HG02970 (cell line): Measurements from ENCODE around the gene KHK.
A peak's percentile ranks its signal among the peaks of the same experiment; 100 is the strongest.

ENCODE experiments used
- ATAC-seq: cut with Tn5 transposase; IDR thresholded peaks from one replicate; pipeline ENCODE4 v1.9.1; 2021; ENCODE audit warnings: mild to moderate bottlenecking, moderate library complexity, moderate number of reproducible peaks; ENCODE audit not compliant: unreplicated experiment, low FRiP score

Gene KHK

GRCh38 chr2:27086724-27087593, at the start of gene KHK:
TSS of gene KHK (plus strand) at chr2:27086772. CDS start at chr2:27087260, 488 bp downstream.
- peak; percentile 3 for ATAC-seq

GRCh38 chr2:27038012-27038411, 48.6 kb upstream of the KHK start:
- ATAC-seq, result no peak

GRCh38 chr2:27038631-27039339, 47.8 kb upstream of the KHK start:
- no peak for ATAC-seq

- no peak for ATAC-seq
Observed at GRCh38 chr2:27039426-27039825, 47.1 kb upstream of the KHK start.

- no peak for ATAC-seq
Observed at GRCh38 chr2:27039871-27040270, 46.7 kb upstream of the KHK start.

GRCh38 chr2:27040282-27040681, 46.3 kb upstream of the KHK start:
- ATAC-seq, result no peak

GRCh38 chr2:27041752-27042151, 44.8 kb upstream of the KHK start:
- no peak for ATAC-seq

- no peak for ATAC-seq
Observed at GRCh38 chr2:27042159-27042661, 44.4 kb upstream of the KHK start.

GRCh38 chr2:27042985-27043634, 43.5 kb upstream of the KHK start:
- ATAC-seq, result no peak

GRCh38 chr2:27049422-27050280, 36.9 kb upstream of the KHK start:
- peak; percentile 19 for ATAC-seq

GRCh38 chr2:27050281-27050995, 36.1 kb upstream of the KHK start:
- ATAC-seq, result peak; percentile 51

- peak; percentile 63 for ATAC-seq
Observed at GRCh38 chr2:27050996-27051901, 35.3 kb upstream of the KHK start, which contains the start of gene AGBL5. TSS of gene AGBL5 (plus strand) at chr2:27051668. CDS start at chr2:27052959, 1,291 bp downstream.

GRCh38 chr2:27051902-27052645, 34.5 kb upstream of the KHK start:
- ATAC-seq, result no peak

GRCh38 chr2:27053321-27053720, 33.3 kb upstream of the KHK start:
- ATAC-seq, result no peak

- no peak for ATAC-seq
Observed at GRCh38 chr2:27053776-27054175, 32.8 kb upstream of the KHK start.

- ATAC-seq, result no peak
Observed at GRCh38 chr2:27054721-27055120, 31.9 kb upstream of the KHK start.

- ATAC-seq, result no peak
Observed at GRCh38 chr2:27057184-27057583, 29.4 kb upstream of the KHK start.

- ATAC-seq, result no peak
Observed at GRCh38 chr2:27058210-27058609, 28.4 kb upstream of the KHK start.
